ENCODE measurements around the gene ANKRD12.

- no peak for TF ChIP-seq CTCF (IDR thresholded peaks at IDR 0.05)
- no peak for TF ChIP-seq POLR2A (IDR thresholded peaks at IDR 0.05)
- TF ChIP-seq POLR2AphosphoS5 (IDR thresholded peaks at IDR 0.05) = no peak
- no peak for TF ChIP-seq EP300 (IDR thresholded peaks at IDR 0.05)
Observed at GRCh38 chr18:9333441-9334328, 197.1 kb downstream of the ANKRD12 start.

Data from sigmoid colon (tissue), 4 donors.